Keratinocyte (primary cell): ENCODE data around the gene MYBPC1. TPM values are rescaled to one million over a fixed set of nuclear protein-coding genes. Genes with fewer than 3 reads are reported as not detected.

Source experiments
- DNase-seq: peaks from one replicate; pipeline ENCODE4 v3.0.0-alpha.2; 2011; ENCODE audit warnings: low read depth, missing footprints, low spot score
- FAIRE-seq: peaks from 2 replicates; lab custom pipeline; 2011; peaks lifted over from hg19 to GRCh38; lab: Jason Lieb, UNC
- H2AFZ ChIP-seq: 2 replicates; pipeline ENCODE4 v1.6.0; 2012; ENCODE audit warnings: low read length, control low read depth, inconsistent platforms; ENCODE audit not compliant: control insufficient read depth
- H3K27ac ChIP-seq: 2 replicates; pipeline ENCODE4 v1.5.1; 2011; ENCODE audit warnings: low read length; ENCODE audit not compliant: control insufficient read depth, insufficient read depth
- H3K27me3 ChIP-seq: 3 replicates; pipeline ENCODE4 v1.6.0; 2011; ENCODE audit warnings: low read length; ENCODE audit not compliant: control insufficient read depth, insufficient read depth; ENCODE audit errors: extremely low read depth
- H3K36me3 ChIP-seq, 2 experiments: 2 replicates in 1 of 2; 3 replicates in 1 of 2; pipeline ENCODE4 v1.5.1; 2011; ENCODE audit warnings: low read length in 2 of 2, mild to moderate bottlenecking in 1 of 2; ENCODE audit not compliant: control insufficient read depth in 2 of 2, insufficient read depth in 2 of 2; ENCODE audit errors: extremely low read depth in 1 of 2
- H3K4me1 ChIP-seq: 3 replicates; pipeline ENCODE4 v1.5.1; 2011; ENCODE audit warnings: low read length; ENCODE audit not compliant: control insufficient read depth, insufficient read depth; ENCODE audit errors: extremely low read depth
- H3K4me2 ChIP-seq: 3 replicates; pipeline ENCODE4 v1.6.0; 2011; ENCODE audit warnings: low read depth, low read length; ENCODE audit not compliant: control insufficient read depth, insufficient read depth; ENCODE audit errors: extremely low read depth
- H3K4me3 ChIP-seq, 3 experiments: fragments of 200-600 bp in 1 of 3; sonication (generic) in 1 of 3; 2 replicates in 2 of 3; 3 replicates in 1 of 3; pipeline ENCODE4 v1.5.1; 2011 to 2016; ENCODE audit warnings: low read length in 3 of 3, mild to moderate bottlenecking in 3 of 3, control low read depth in 2 of 3, inconsistent platforms in 1 of 3, low read depth in 1 of 3, mixed read lengths in 1 of 3, mixed run types in 1 of 3, moderate library complexity in 1 of 3; ENCODE audit not compliant: control insufficient read depth in 2 of 3, insufficient read depth in 2 of 3; ENCODE audit errors: extremely low read depth in 1 of 3
- H3K79me2 ChIP-seq: 2 replicates; pipeline ENCODE4 v1.6.0; 2012; ENCODE audit warnings: low read length; ENCODE audit not compliant: control insufficient read depth, insufficient read depth
- H3K9ac ChIP-seq: 3 replicates; pipeline ENCODE4 v1.6.0; 2011; ENCODE audit warnings: low read length; ENCODE audit not compliant: control insufficient read depth, insufficient read depth; ENCODE audit errors: extremely low read depth
- H3K9me1 ChIP-seq: 3 replicates; pipeline ENCODE4 v1.6.0; 2011; ENCODE audit warnings: low read length; ENCODE audit not compliant: control insufficient read depth, insufficient read depth; ENCODE audit errors: extremely low read depth
- H3K9me3 ChIP-seq: 2 replicates; pipeline ENCODE4 v1.5.1; 2012; ENCODE audit warnings: low read depth, low read length; ENCODE audit not compliant: control insufficient read depth
- H4K20me1 ChIP-seq: 3 replicates; pipeline ENCODE4 v1.6.0; 2011; ENCODE audit warnings: low read length; ENCODE audit not compliant: control insufficient read depth, insufficient read depth; ENCODE audit errors: extremely low read depth
- CTCF ChIP-seq, 3 experiments: IDR thresholded peaks in 1 of 3; conservative IDR thresholded peaks in 1 of 3; optimal IDR thresholded peaks in 1 of 3; 2 replicates in 2 of 3; 3 replicates in 1 of 3; pipeline versions ENCODE3 to v1.5.1; 2011; ENCODE audit warnings: low read length in 3 of 3, mild to moderate bottlenecking in 3 of 3, moderate library complexity in 2 of 3, control low read depth in 1 of 3, inconsistent platforms in 1 of 3; ENCODE audit not compliant: insufficient read depth in 2 of 3; ENCODE audit errors: extremely low read depth in 1 of 3
- EZH2 ChIP-seq: IDR thresholded peaks from one replicate; pipeline ENCODE4 v1.6.1; 2012; ENCODE audit warnings: inconsistent platforms, mild to moderate bottlenecking, low read length, moderate library complexity
- dilution Hi-C: fragments of 300-500 bp; cut with MboI; formaldehyde crosslinking; loops from one replicate; pipeline ENCODE4 v1.7.0; 2020; ENCODE audit warnings: low sequenced_read_pairs; ENCODE audit not compliant: extremely low pct_ligation_motif_present
- polyA plus RNA-seq, 5 experiments: library from polyadenylated mRNA; depleted of rRNA in 3 of 5; stranded (reverse) in 3 of 5; stranded (forward) in 1 of 5; unstranded in 1 of 5; fragments of >200 nt; gene quantifications; 1 replicate in 1 of 5; 2 replicates in 3 of 5; 3 replicates in 1 of 5; pipeline versions ENCODE4 v1.2.1 to v1.2.3, GENCODE V29; 2011 to 2012; ENCODE audit warnings: missing spikeins in 2 of 5, low read depth in 1 of 5, low replicate concordance in 1 of 5

MYBPC1 gene
- polyA plus RNA-seq, 1 donor (not counting 4 experiments of a cell fraction or from before 2014, with no cell fraction given) = not detected

- TF ChIP-seq CTCF (optimal IDR thresholded peaks at IDR 0.05 in 1 of 3, IDR thresholded peaks at IDR 0.05 in 1 of 3, conservative IDR thresholded peaks at IDR 0.05 in 1 of 3; ENCODE audit: extremely low read depth in 1 of 3, insufficient read depth in 2 of 3, low read length in 3 of 3) (no peak), EZH2 (no peak)
- Histone ChIP-seq H3K9ac (no peak overlapping the region), H3K9me1 (no peaks in the 10 kb centered on the region), H3K4me1 (no peaks in the 10 kb centered on the region), H4K20me1 (no peaks in the 10 kb centered on the region), H3K9me3 (no peaks in the 10 kb centered on the region), H3K79me2 (no peaks in the 10 kb centered on the region), H3K36me3 (no peaks in the 10 kb centered on the region), H2AFZ (no peak overlapping the region), H3K4me3 (no peak overlapping the region), H3K27ac (no peak overlapping the region), H3K27me3 (no peaks in the 10 kb centered on the region), H3K4me2 (no peak overlapping the region)
- FAIRE-seq (no peak), DNase-seq (no peak)
- dilution Hi-C loops = no loop called here
Measured at GRCh38 chr12:101599771-101600484, 5.2 kb downstream of the MYBPC1 start.

DNA sequence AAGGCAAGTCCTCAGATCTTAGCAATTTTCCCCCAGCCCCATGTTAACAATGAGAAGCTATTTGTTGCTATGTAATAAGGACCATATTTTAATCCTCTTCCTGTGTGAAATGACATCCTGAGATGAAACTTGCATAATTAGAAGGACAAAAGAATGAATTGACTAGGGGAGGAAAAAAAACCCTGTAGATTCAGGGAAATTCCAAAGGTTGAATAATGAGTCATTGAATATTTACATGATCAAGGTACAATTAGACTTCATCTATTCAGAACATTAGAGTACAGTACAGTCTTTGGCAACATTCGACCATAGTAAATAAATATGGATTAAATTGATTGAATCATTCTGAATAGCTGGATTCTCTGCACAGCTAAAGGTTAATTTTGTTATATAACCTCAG, 9.4 kb downstream of the MYBPC1 start:
- H3K9me3 ChIP-seq = no peaks in the 10 kb centered on the region
- no peaks in the 10 kb centered on the region for H4K20me1 ChIP-seq
- no peaks in the 10 kb centered on the region for H3K9me1 ChIP-seq
- no peak overlapping the region for H2AFZ ChIP-seq
- H3K79me2 ChIP-seq = no peaks in the 10 kb centered on the region
- H3K9ac ChIP-seq = no peak overlapping the region
- H3K4me1 ChIP-seq = no peaks in the 10 kb centered on the region
- no peak overlapping the region for H3K4me3 ChIP-seq
- H3K27ac ChIP-seq = no peak overlapping the region
- H3K4me2 ChIP-seq = no peak overlapping the region
- no peaks in the 10 kb centered on the region for H3K27me3 ChIP-seq
- dilution Hi-C loops = no loop called here
- DNase-seq (no peak), FAIRE-seq (no peak)
- TF ChIP-seq EZH2 (no peak), CTCF (optimal IDR thresholded peaks at IDR 0.05 in 1 of 3, IDR thresholded peaks at IDR 0.05 in 1 of 3, conservative IDR thresholded peaks at IDR 0.05 in 1 of 3; ENCODE audit: extremely low read depth in 1 of 3, insufficient read depth in 2 of 3, low read length in 3 of 3) (no peak)
- no peaks in the 10 kb centered on the region for H3K36me3 ChIP-seq
